Panc1 (cell line): ENCODE results near the gene HYPK. TPM values are rescaled to one million over a fixed set of nuclear protein-coding genes. Genes with fewer than 3 reads are reported as not detected.
"Not testable (repeated sequence)": the region's sequence is repeated elsewhere in the genome, so short reads cannot be mapped to it uniquely, and the experiment has no call there.

Experiments used
- ATAC-seq: fragments of 200-7000 bp; cut with Tn5 transposase; 2 replicates; pipeline ENCODE4 v1.9.1; 2020; ENCODE audit warnings: mild to moderate bottlenecking, moderate library complexity
- BruUV-seq: library from RNA; stranded (reverse); fragments of 400-500 nt; replicated peaks from 2 replicates; lab custom pipeline; 2021; lab: Mats Ljungman, UMichigan
- CTCF ChIA-PET: fragments of 300-600 bp; sonication (Branson Sonifier 250); formaldehyde crosslinking; loops from one replicate; lab custom pipeline; 2022; ENCODE audit warnings: antibody characterized with exemption; lab: Charles Lee
- POLR2A ChIA-PET: fragments of 300-600 bp; sonication (Branson Sonifier 250); formaldehyde crosslinking; loops from one replicate; lab custom pipeline; 2022; ENCODE audit warnings: antibody characterized with exemption; lab: Charles Lee
- DNase-seq: peaks from one replicate; pipeline ENCODE4 v3.0.0-alpha.2; 2010; ENCODE audit warnings: low read depth, low spot score
- H3K27ac ChIP-seq: 2 replicates; pipeline ENCODE4 v1.5.1; 2011; ENCODE audit warnings: mild to moderate bottlenecking, low read length, inconsistent platforms
- H3K27me3 ChIP-seq: fragments of 200-500 bp; sonication (Bioruptor generic); 2 replicates; pipeline ENCODE4 v1.6.0; 2014; ENCODE audit warnings: low read length, inconsistent platforms; ENCODE audit not compliant: control insufficient read depth, insufficient read depth
- H3K36me3 ChIP-seq: fragments of 200-500 bp; sonication (Bioruptor generic); 2 replicates; pipeline ENCODE4 v1.5.1; 2014; ENCODE audit warnings: inconsistent platforms, mild to moderate bottlenecking, low read length, moderate library complexity; ENCODE audit not compliant: control insufficient read depth, insufficient read depth
- H3K4me1 ChIP-seq: 2 replicates; pipeline ENCODE4 v1.5.1; 2011; ENCODE audit warnings: inconsistent platforms, mild to moderate bottlenecking, low read length, moderate library complexity; ENCODE audit not compliant: control insufficient read depth, insufficient read depth
- H3K4me3 ChIP-seq, 2 experiments: 2 replicates each; pipeline ENCODE4 v1.5.1; 2011 to 2012; ENCODE audit warnings: low read depth in 2 of 2, low read length in 2 of 2, mild to moderate bottlenecking in 2 of 2, inconsistent platforms in 1 of 2, moderate library complexity in 1 of 2
- H3K9me3 ChIP-seq: fragments of 200-500 bp; sonication (Bioruptor generic); 2 replicates; pipeline ENCODE4 v1.5.1; 2014; ENCODE audit warnings: low read depth, mild to moderate bottlenecking, inconsistent platforms, low read length, moderate library complexity; ENCODE audit not compliant: control insufficient read depth, insufficient read depth
- POLR2AphosphoS5 ChIP-seq: IDR thresholded peaks from 2 replicates; pipeline ENCODE4 v1.6.1; 2012; ENCODE audit warnings: mild to moderate bottlenecking, low read depth, low read length, moderate library complexity
- SIN3A ChIP-seq: IDR thresholded peaks from 2 replicates; pipeline ENCODE4 v1.6.1; 2012; ENCODE audit warnings: low read depth, mild to moderate bottlenecking, low read length, moderate library complexity, borderline replicate concordance; ENCODE audit not compliant: insufficient read depth
- TCF7L2 ChIP-seq: IDR thresholded peaks from 2 replicates; pipeline ENCODE4 v1.6.1; 2011; ENCODE audit warnings: mild to moderate bottlenecking, low read depth, low read length, inconsistent platforms
- in situ Hi-C: cut with HindIII; loops from 2 replicates; pipeline ENCODE4 v1.10.0; 2016; ENCODE audit warnings: low sequenced_read_pairs, low pct_unique_long_range_greater_than_20kb
- intact Hi-C: fragments of 100-400 bp; cut with micrococcal nuclease; formaldehyde crosslinking; loops from one replicate; pipeline ENCODE4 v1.10.0; 2022; ENCODE audit not compliant: unreplicated experiment
- total RNA-seq: library from RNA; stranded (reverse); gene quantifications from one replicate; pipeline ENCODE4 v1.2.1, GENCODE V29; 2021; ENCODE audit not compliant: unreplicated experiment
- TF ChIP-seq, protein P1 (sequence below), 2 experiments: IDR thresholded peaks; 2 replicates each; pipeline ENCODE4 v1.6.1; 2011 to 2012; ENCODE audit warnings: low read depth in 2 of 2, control low read depth in 1 of 2, low read length in 1 of 2, mild to moderate bottlenecking in 1 of 2, moderate library complexity in 1 of 2; ENCODE audit not compliant: insufficient read depth in 1 of 2
- TF ChIP-seq, protein P2 (sequence below): fragments of 450-650 bp; IDR thresholded peaks from 2 replicates; pipeline ENCODE4 v1.5.1; 2017; ENCODE audit warnings: mild to moderate bottlenecking

HYPK gene
- total RNA-seq, 1 experiment from 2014 or later = 24.8 TPM

DNA sequence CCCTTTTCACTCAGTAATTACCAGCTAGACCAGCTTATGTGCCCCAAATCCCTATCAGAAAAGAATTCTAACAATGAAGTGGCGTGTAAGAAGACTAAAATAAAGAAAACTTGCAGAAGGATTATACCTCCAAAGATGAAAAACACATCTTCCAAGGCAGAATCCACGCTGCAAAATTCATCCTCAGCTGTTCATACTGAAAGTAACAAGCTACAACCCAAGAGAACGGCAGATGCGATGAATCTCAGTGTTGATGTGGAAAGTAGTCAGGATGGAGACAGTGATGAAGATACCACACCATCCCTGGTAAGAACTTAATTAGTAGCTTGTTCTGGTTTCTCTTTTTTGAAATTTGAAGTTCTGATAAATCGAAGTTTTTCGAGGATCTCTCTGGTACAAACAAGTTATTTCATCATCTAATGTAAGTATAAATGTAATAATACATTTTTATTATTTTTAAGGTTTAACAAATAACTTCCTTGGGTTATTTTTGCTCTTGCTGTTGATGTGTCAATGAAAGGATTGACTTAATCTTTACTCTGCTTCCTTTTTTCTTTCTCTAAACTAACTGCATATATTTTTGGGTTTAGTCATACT lies 27.8 kb downstream of the HYPK start:
- TF ChIP-seq SIN3A (no peak), POLR2AphosphoS5 (no peak), TCF7L2 (no peak)
- TF ChIP-seq, protein P1, sequence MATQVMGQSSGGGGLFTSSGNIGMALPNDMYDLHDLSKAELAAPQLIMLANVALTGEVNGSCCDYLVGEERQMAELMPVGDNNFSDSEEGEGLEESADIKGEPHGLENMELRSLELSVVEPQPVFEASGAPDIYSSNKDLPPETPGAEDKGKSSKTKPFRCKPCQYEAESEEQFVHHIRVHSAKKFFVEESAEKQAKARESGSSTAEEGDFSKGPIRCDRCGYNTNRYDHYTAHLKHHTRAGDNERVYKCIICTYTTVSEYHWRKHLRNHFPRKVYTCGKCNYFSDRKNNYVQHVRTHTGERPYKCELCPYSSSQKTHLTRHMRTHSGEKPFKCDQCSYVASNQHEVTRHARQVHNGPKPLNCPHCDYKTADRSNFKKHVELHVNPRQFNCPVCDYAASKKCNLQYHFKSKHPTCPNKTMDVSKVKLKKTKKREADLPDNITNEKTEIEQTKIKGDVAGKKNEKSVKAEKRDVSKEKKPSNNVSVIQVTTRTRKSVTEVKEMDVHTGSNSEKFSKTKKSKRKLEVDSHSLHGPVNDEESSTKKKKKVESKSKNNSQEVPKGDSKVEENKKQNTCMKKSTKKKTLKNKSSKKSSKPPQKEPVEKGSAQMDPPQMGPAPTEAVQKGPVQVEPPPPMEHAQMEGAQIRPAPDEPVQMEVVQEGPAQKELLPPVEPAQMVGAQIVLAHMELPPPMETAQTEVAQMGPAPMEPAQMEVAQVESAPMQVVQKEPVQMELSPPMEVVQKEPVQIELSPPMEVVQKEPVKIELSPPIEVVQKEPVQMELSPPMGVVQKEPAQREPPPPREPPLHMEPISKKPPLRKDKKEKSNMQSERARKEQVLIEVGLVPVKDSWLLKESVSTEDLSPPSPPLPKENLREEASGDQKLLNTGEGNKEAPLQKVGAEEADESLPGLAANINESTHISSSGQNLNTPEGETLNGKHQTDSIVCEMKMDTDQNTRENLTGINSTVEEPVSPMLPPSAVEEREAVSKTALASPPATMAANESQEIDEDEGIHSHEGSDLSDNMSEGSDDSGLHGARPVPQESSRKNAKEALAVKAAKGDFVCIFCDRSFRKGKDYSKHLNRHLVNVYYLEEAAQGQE (IDR thresholded peaks at IDR 0.05; ENCODE audit: insufficient read depth in 1 of 2, low read depth in 2 of 2, low read length in 1 of 2) = no peak
- TF ChIP-seq, protein P2, sequence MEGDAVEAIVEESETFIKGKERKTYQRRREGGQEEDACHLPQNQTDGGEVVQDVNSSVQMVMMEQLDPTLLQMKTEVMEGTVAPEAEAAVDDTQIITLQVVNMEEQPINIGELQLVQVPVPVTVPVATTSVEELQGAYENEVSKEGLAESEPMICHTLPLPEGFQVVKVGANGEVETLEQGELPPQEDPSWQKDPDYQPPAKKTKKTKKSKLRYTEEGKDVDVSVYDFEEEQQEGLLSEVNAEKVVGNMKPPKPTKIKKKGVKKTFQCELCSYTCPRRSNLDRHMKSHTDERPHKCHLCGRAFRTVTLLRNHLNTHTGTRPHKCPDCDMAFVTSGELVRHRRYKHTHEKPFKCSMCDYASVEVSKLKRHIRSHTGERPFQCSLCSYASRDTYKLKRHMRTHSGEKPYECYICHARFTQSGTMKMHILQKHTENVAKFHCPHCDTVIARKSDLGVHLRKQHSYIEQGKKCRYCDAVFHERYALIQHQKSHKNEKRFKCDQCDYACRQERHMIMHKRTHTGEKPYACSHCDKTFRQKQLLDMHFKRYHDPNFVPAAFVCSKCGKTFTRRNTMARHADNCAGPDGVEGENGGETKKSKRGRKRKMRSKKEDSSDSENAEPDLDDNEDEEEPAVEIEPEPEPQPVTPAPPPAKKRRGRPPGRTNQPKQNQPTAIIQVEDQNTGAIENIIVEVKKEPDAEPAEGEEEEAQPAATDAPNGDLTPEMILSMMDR = no peak
- in situ Hi-C loops (no loop called here), intact Hi-C loops (no loop called here)
- Histone ChIP-seq H3K4me3 (peak overlapping the region; percentile 65 to 83), H3K4me1 (peaks cover 11% of the 10 kb centered on the region), H3K27me3 (no peaks in the 10 kb centered on the region), H3K27ac (peak overlapping the region; percentile 94), H3K36me3 (peaks cover 3% of the 10 kb centered on the region), H3K9me3 (no peaks in the 10 kb centered on the region)
- ChIA-PET POLR2A (interaction anchor here (0.7 to 0.9 kb wide), 2 partner anchors 15 to 28 kb away, joined by 4 to 6 read pairs; partner anchors contain the start of genes HYPK and SERINC4), CTCF (no interaction called here)
- BruUV-seq = TSS peak; percentile 79
- no peak for ATAC-seq
- no peak for DNase-seq

DNA sequence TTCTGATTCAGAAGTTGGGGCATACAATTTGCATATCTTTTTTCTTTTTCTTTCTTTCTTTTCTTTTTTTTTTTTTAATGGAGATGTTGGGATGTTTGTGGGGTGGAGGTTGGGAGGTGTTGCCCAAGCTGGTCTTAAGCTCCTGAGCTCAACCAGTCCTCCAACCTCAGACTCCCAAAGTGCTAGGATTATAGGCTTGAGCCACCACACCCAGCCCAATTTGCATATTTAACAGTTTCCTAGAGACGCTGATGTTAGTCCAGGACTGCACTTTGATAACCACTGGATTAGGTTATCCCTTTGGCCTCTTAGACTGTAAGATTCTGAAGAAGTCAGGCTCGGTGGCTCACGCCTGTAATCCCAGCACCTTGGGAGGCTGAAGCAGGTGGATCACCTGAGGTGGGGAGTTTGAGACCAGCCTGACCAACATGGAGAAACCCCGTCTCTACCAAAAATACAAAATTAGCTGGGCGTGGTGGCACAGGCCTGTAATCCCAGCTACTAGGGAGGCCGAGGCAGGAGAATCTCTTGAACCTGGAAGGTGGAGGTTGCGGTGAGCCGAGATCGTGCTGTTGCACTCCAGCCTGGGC lies 29.6 kb downstream of the HYPK start:
- BruUV-seq, intact Hi-C loops, H3K9me3 ChIP-seq, H3K36me3 ChIP-seq, H3K4me1 ChIP-seq, ATAC-seq, H3K27ac ChIP-seq, H3K27me3 ChIP-seq, DNase-seq, in situ Hi-C loops, POLR2A ChIA-PET, H3K4me3 ChIP-seq: not testable (repeated sequence)
- CTCF ChIA-PET = interaction anchor here (0.6 kb wide), 1 partner anchor 708 kb away, joined by 5 read pairs; no protein-coding TSS in a partner anchor

DNA sequence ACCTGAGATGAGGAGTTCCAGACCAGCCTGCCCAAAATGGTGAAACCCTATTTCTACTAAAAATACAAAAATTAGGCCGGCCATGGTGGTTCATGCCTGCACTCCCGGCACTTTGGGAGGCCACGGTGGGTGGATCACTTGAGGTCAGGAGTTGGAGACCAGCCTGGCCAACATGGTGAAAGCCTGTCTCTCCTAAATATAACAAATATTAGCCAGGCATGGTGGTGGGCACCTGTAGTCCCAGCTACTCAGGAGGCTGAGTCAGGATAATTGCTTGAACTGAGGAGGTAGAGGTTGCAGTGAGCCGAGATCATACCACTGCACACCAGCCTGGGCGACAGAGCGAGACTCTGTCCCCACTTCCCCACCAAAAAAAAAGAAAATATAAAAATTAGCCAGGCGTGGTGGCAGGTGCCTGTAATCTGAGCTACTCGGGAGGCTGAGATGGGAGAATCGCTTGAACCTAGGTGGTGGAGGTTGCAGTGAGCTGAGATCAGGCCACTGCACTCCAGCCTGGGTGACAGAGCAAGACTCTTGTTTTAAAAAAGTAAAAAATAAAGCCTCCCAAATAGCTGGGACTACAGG lies 30.4 kb downstream of the HYPK start:
- H3K4me3 ChIP-seq, DNase-seq, intact Hi-C loops, in situ Hi-C loops, H3K36me3 ChIP-seq, CTCF ChIA-PET, ATAC-seq, H3K4me1 ChIP-seq, H3K27me3 ChIP-seq, POLR2A ChIA-PET, BruUV-seq, H3K27ac ChIP-seq, H3K9me3 ChIP-seq: not testable (repeated sequence)

DNA sequence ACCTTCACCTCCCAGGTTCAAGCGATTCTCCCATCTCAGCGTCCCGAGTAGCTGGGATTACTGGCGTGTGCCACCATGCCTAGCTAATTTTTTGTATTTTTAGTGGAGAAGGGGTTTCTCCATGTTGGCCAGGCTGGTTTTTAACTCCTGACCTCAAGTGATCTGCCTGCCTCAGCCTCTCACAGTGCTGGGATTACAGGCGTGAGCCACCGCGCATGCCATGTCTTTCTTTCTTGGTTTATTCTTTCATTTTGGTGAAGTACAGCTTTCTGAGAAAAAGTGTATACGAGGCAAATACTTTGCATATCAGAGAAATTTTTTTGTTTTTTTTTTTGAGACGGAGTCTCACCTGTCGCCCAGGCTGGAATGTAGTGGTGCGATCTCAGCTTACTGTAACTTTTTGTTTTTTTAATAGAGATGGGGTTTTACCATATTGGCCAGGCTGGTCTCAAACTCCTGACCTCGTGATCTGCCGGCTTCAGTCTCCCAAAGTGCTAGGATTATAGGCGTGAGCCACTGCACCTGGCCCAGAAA lies 31.2 kb downstream of the HYPK start:
- H3K27me3 ChIP-seq, H3K9me3 ChIP-seq, H3K27ac ChIP-seq, H3K4me1 ChIP-seq, intact Hi-C loops, H3K36me3 ChIP-seq, in situ Hi-C loops, BruUV-seq, H3K4me3 ChIP-seq, DNase-seq, ATAC-seq: not testable (repeated sequence)
- CTCF ChIA-PET = interaction anchor here (0.5 kb wide), 1 partner anchor 697 kb away, joined by 4 read pairs; no protein-coding TSS in a partner anchor
- POLR2A ChIA-PET = interaction anchor here (0.7 kb wide), 1 partner anchor 727 kb away, joined by 3 read pairs; no protein-coding TSS in a partner anchor

DNA sequence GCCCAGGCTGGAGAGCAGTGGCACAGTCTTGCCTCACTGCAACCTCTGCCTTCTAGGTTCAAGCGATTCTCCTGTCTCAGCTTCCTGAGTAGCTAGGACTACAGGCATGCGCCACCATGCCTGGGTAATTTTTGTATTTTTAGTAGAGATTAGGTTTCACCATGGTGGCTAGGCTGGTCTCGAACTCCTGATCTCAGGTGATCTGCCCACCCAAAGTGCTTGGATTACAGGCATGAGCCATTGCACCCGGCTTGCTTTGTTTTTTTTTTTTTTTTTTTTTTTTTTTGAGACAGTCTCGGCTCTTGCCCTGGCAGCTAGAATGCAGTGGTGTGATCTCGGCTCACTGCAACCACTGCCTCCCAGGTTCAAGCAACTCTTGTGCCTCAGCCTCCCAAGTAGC lies 32.1 kb downstream of the HYPK start:
- BruUV-seq, H3K27ac ChIP-seq, ATAC-seq, in situ Hi-C loops, intact Hi-C loops, DNase-seq, H3K27me3 ChIP-seq, H3K4me3 ChIP-seq, H3K4me1 ChIP-seq, POLR2A ChIA-PET, H3K36me3 ChIP-seq, H3K9me3 ChIP-seq: not testable (repeated sequence)
- CTCF ChIA-PET = interaction anchor here (0.7 kb wide), 1 partner anchor 159 kb away, joined by 6 read pairs; no protein-coding TSS in a partner anchor
